BE2C (cell line): ENCODE results near the gene SLC23A3.

Experiments used
- DNase-seq: peaks from one replicate; pipeline ENCODE4 v3.0.0-alpha.2; 2020
- H3K27me3 ChIP-seq: fragments of 250-450 bp; sonication (Bioruptor Pico); 2 replicates; pipeline ENCODE4 v1.5.1; 2020; ENCODE audit warnings: mild to moderate bottlenecking
- H3K36me3 ChIP-seq: fragments of 250-450 bp; sonication (Bioruptor Pico); 2 replicates; pipeline ENCODE4 v1.5.1; 2020; ENCODE audit warnings: mild to moderate bottlenecking
- H3K4me1 ChIP-seq: fragments of 250-450 bp; sonication (Bioruptor Pico); 2 replicates; pipeline ENCODE4 v1.5.1; 2020
- H3K4me3 ChIP-seq: 2 replicates; pipeline ENCODE4 v1.5.1; 2011; ENCODE audit warnings: low read depth, low read length
- H3K9me3 ChIP-seq: fragments of 250-450 bp; sonication (Bioruptor Pico); 2 replicates; pipeline ENCODE4 v1.5.1; 2020
- CTCF ChIP-seq: IDR thresholded peaks from 2 replicates; pipeline ENCODE4 v1.5.1; 2012; ENCODE audit warnings: mild to moderate bottlenecking, low read depth, low read length

SLC23A3 gene

GRCh38 chr2:219123356-219124135 lies 46.3 kb downstream of the SLC23A3 start:
- H3K4me1 ChIP-seq: no peaks in the 10 kb centered on the region; the same call in 1 of the 2 replicates

GRCh38 chr2:219122202-219122980 lies 47.4 kb downstream of the SLC23A3 start:
- Histone ChIP-seq H3K4me1 (no peaks in the 10 kb centered on the region; the same call in 1 of the 2 replicates), H3K27me3 (no peaks in the 10 kb centered on the region), H3K36me3 (no peaks in the 10 kb centered on the region), H3K9me3 (no peaks in the 10 kb centered on the region), H3K4me3 (no peak overlapping the region)
- no peak for DNase-seq
- no peak for TF ChIP-seq CTCF

More at GRCh38 chr2:219123356-219124135, 46.3 kb downstream of the SLC23A3 start:
- Histone ChIP-seq H3K36me3 (no peaks in the 10 kb centered on the region), H3K4me3 (no peak overlapping the region), H3K9me3 (no peaks in the 10 kb centered on the region), H3K27me3 (no peaks in the 10 kb centered on the region)
- no peak for TF ChIP-seq CTCF
- DNase-seq: no peak

- DNase-seq: no peak
- H3K36me3 ChIP-seq: no peaks in the 10 kb centered on the region
- no peak overlapping the region for H3K4me3 ChIP-seq
- peaks cover 2% of the 10 kb centered on the region; the same call in 1 of the 2 replicates for H3K4me1 ChIP-seq
- no peaks in the 10 kb centered on the region for H3K27me3 ChIP-seq
- no peaks in the 10 kb centered on the region for H3K9me3 ChIP-seq
- no peak for TF ChIP-seq CTCF
Measured at GRCh38 chr2:219120082-219120481, 49.7 kb downstream of the SLC23A3 start.

- peaks cover 2% of the 10 kb centered on the region; the same call in 1 of the 2 replicates for H3K4me1 ChIP-seq
- no peaks in the 10 kb centered on the region for H3K9me3 ChIP-seq
- peak; percentile 83 for DNase-seq
- H3K4me3 ChIP-seq: no peak overlapping the region
- H3K36me3 ChIP-seq: no peaks in the 10 kb centered on the region
- H3K27me3 ChIP-seq: no peaks in the 10 kb centered on the region
- peak; percentile 88 for TF ChIP-seq CTCF
Measured at GRCh38 chr2:219119422-219120043, 50.3 kb downstream of the SLC23A3 start.

GRCh38 chr2:219118504-219118903 lies 51.3 kb downstream of the SLC23A3 start:
- Histone ChIP-seq H3K27me3 (no peaks in the 10 kb centered on the region), H3K36me3 (no peaks in the 10 kb centered on the region), H3K9me3 (no peaks in the 10 kb centered on the region), H3K4me3 (no peak overlapping the region), H3K4me1 (0 out of 2 replicates have a peak, but pooled peaks cover 2% of the 10 kb centered on the region)
- DNase-seq: no peak
- no peak for TF ChIP-seq CTCF
